OCI-LY3 (cell line): ENCODE data around the gene RASGRF2.

Experiments
- H2AFZ ChIP-seq: fragments of 200-600, 300-600 bp; shearing (Covaris generic); 2 replicates; pipeline ENCODE4 v1.6.0; 2014; ENCODE audit warnings: antibody characterized with exemption, low read depth, low read length
- H3K27ac ChIP-seq: fragments of 200-600, 300-600 bp; sonication (generic); 2 replicates; pipeline ENCODE4 v1.5.1; 2014; ENCODE audit warnings: mild to moderate bottlenecking, low read length, moderate library complexity, mixed read lengths
- H3K27me3 ChIP-seq: fragments of 200-600, 300-600 bp; sonication (generic); 2 replicates; pipeline ENCODE4 v1.6.1; 2014; ENCODE audit warnings: low read depth, low read length, mixed read lengths
- H3K36me3 ChIP-seq: fragments of 200-600, 300-600 bp; sonication (generic); replicated peaks from 2 replicates; pipeline ENCODE3; 2014; ENCODE audit warnings: low read depth, low read length, mixed read lengths
- H3K4me1 ChIP-seq: fragments of 300-600, 200-600 bp; sonication (generic); 2 replicates; pipeline ENCODE4 v1.6.1; 2014; ENCODE audit warnings: low read length, mixed read lengths
- H3K4me2 ChIP-seq: fragments of 200-600, 300-600 bp; sonication (generic); 2 replicates; pipeline ENCODE4 v1.6.1; 2014; ENCODE audit warnings: low read length, mixed read lengths
- H3K4me3 ChIP-seq: fragments of 300-600, 200-600 bp; sonication (generic); 2 replicates; pipeline ENCODE4 v1.5.1; 2014; ENCODE audit warnings: antibody characterized with exemption, mild to moderate bottlenecking, low read length, moderate library complexity
- H3K79me2 ChIP-seq: fragments of 300-600, 200-600 bp; shearing (Covaris generic); 2 replicates; pipeline ENCODE4 v1.6.1; 2014; ENCODE audit warnings: mild to moderate bottlenecking, low read length, mixed read lengths
- H3K9ac ChIP-seq: fragments of 300-600, 200-600 bp; shearing (Covaris generic); 2 replicates; pipeline ENCODE4 v1.6.0; 2014; ENCODE audit warnings: mild to moderate bottlenecking, low read length, moderate library complexity
- H3K9me3 ChIP-seq: fragments of 200-600, 300-600 bp; shearing (Covaris generic); 2 replicates; pipeline ENCODE4 v1.6.1; 2014; ENCODE audit warnings: low read length, mixed read lengths; ENCODE audit not compliant: insufficient read depth
- H4K20me1 ChIP-seq: fragments of 200-600, 300-600 bp; sonication (generic); 2 replicates; pipeline ENCODE4 v1.6.1; 2016; ENCODE audit warnings: low read length, mixed read lengths; ENCODE audit not compliant: insufficient read depth
- EZH2phosphoT487 ChIP-seq: fragments of 200-600 bp; shearing (Covaris generic); IDR thresholded peaks from 2 replicates; pipeline ENCODE4 v1.6.1; 2018; ENCODE audit warnings: antibody characterized with exemption, mixed run types, low read depth
- TF ChIP-seq, protein P1 (sequence below): fragments of 200-600, 300-600 bp; sonication (generic); IDR thresholded peaks from 2 replicates; pipeline ENCODE4 v1.5.1; 2014; ENCODE audit warnings: antibody characterized with exemption, low read length, low read depth

Gene RASGRF2

DNA sequence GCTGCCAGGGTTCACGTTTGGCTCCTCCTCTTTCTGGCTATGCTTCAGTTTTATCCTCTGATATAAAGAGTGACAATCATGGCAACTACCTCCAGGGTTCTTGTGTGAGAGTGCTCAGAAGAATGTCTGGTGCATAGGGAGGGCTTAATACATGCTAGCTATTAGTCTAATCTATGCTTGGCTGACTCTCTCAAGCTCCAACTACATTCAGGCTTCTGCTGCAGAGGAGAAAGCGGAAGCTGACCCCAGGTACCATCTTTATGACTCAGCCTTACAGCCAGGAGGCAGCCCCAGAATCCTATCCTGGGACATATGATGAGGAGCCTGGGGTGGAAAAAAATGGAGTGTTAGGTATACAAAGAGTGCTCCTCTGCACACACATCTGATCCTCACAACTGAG, 32.1 kb upstream of the RASGRF2 start:
- H3K9me3 ChIP-seq = no peaks in the 10 kb centered on the region
- peak overlapping the region; percentile 38; the same call in 1 of the 2 replicates for H3K4me3 ChIP-seq
- peak overlapping the region; percentile 18; the same call in 1 of the 2 replicates for H3K9ac ChIP-seq
- no peaks in the 10 kb centered on the region for H4K20me1 ChIP-seq
- peak overlapping the region; percentile 67 for H3K4me2 ChIP-seq
- H3K79me2 ChIP-seq = no peaks in the 10 kb centered on the region
- peaks cover 27% of the 10 kb centered on the region for H3K4me1 ChIP-seq
- H3K27me3 ChIP-seq = no peaks in the 10 kb centered on the region
- TF ChIP-seq, protein P1, sequence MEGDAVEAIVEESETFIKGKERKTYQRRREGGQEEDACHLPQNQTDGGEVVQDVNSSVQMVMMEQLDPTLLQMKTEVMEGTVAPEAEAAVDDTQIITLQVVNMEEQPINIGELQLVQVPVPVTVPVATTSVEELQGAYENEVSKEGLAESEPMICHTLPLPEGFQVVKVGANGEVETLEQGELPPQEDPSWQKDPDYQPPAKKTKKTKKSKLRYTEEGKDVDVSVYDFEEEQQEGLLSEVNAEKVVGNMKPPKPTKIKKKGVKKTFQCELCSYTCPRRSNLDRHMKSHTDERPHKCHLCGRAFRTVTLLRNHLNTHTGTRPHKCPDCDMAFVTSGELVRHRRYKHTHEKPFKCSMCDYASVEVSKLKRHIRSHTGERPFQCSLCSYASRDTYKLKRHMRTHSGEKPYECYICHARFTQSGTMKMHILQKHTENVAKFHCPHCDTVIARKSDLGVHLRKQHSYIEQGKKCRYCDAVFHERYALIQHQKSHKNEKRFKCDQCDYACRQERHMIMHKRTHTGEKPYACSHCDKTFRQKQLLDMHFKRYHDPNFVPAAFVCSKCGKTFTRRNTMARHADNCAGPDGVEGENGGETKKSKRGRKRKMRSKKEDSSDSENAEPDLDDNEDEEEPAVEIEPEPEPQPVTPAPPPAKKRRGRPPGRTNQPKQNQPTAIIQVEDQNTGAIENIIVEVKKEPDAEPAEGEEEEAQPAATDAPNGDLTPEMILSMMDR = no peak
- TF ChIP-seq EZH2phosphoT487 = no peak
- peak overlapping the region; percentile 53; the same call in 1 of the 2 replicates for H3K27ac ChIP-seq
- 0 out of 2 replicates have a peak overlapping the region, but pooled peaks have one; percentile 25 for H2AFZ ChIP-seq
- no peaks in the 10 kb centered on the region for H3K36me3 ChIP-seq

DNA sequence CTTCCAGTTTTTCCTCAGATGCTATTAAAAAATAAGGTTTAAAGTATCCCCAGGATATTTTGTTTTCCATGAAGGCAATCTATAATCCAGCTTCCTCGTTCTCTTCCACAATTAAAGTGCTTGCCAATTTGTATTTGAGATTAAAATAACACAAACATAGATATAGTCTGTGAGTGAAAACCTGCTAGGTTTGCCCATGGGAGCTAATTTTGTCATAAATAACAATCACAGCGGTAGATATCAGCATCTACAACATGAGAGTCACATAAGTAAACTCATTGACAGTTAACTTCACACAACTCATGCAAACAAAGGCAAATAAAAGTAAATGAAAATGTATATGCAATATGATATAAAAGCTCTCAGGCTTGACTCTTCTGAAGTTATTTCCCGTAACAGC, 29.2 kb upstream of the RASGRF2 start:
- no peak overlapping the region for H3K9ac ChIP-seq
- no peak overlapping the region for H3K4me3 ChIP-seq
- H3K27me3 ChIP-seq = no peaks in the 10 kb centered on the region
- TF ChIP-seq, protein P1 = no peak
- TF ChIP-seq EZH2phosphoT487 = no peak
- H3K9me3 ChIP-seq = no peaks in the 10 kb centered on the region
- no peaks in the 10 kb centered on the region for H4K20me1 ChIP-seq
- no peak overlapping the region for H2AFZ ChIP-seq
- H3K4me2 ChIP-seq = no peak overlapping the region
- H3K79me2 ChIP-seq = no peaks in the 10 kb centered on the region
- H3K4me1 ChIP-seq = peaks cover 27% of the 10 kb centered on the region
- H3K36me3 ChIP-seq = no peaks in the 10 kb centered on the region
- H3K27ac ChIP-seq = no peak overlapping the region

DNA sequence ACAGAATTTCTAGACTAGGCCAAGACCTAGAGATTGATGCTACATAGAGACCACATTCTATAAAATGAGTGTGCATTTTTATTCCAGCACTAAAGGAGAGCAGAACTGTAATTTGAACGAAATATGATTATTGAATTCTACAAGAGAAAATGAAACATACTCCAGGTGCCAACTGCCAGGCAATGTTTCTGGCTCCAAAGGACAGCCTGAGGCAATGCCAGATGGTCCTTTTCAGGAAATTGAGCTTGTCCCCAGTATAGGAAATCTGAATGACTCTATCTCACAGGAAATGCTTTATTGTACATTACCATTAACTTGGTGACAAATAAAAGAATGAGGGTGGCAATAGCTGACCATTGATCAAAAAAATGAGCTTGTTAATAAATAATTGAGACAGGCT, 28.8 kb upstream of the RASGRF2 start:
- Histone ChIP-seq H2AFZ (no peak overlapping the region), H3K9ac (no peak overlapping the region), H3K36me3 (no peaks in the 10 kb centered on the region), H3K27ac (no peak overlapping the region), H4K20me1 (no peaks in the 10 kb centered on the region), H3K4me3 (no peak overlapping the region), H3K27me3 (no peaks in the 10 kb centered on the region), H3K4me2 (no peak overlapping the region), H3K9me3 (no peaks in the 10 kb centered on the region), H3K79me2 (no peaks in the 10 kb centered on the region), H3K4me1 (peaks cover 27% of the 10 kb centered on the region)
- no peak for TF ChIP-seq EZH2phosphoT487
- TF ChIP-seq, protein P1 = no peak

DNA sequence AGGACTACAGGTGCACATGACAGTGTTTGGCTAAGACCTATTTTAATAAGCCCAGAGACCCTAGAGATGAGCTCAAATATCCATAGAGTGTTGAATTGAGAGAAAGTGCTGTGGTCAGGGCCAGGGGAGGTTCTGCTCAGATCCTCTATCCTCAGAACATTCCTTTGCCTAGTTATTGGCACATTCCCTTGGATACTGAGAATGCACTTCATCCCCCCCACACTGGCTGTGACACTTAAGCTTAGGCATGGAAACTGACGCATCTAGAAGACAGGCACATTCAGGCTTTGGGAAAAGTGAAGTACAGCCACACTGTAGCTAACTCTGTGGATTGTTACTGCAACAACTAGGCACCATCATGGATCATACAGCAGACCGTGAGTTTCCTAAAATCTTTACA, 27.1 kb upstream of the RASGRF2 start:
- H3K4me3 ChIP-seq = no peak overlapping the region
- H3K9ac ChIP-seq = no peak overlapping the region
- H4K20me1 ChIP-seq = no peaks in the 10 kb centered on the region
- peaks cover 14% of the 10 kb centered on the region for H3K4me1 ChIP-seq
- no peaks in the 10 kb centered on the region for H3K79me2 ChIP-seq
- H3K4me2 ChIP-seq = no peak overlapping the region
- H3K9me3 ChIP-seq = no peaks in the 10 kb centered on the region
- no peak overlapping the region for H2AFZ ChIP-seq
- no peak overlapping the region for H3K27ac ChIP-seq
- TF ChIP-seq, protein P1 = no peak
- TF ChIP-seq EZH2phosphoT487 = no peak
- H3K27me3 ChIP-seq = no peaks in the 10 kb centered on the region
- H3K36me3 ChIP-seq = no peaks in the 10 kb centered on the region
